Measurements from ENCODE around the gene SPRY1. TPM values are rescaled to one million over a fixed set of nuclear protein-coding genes. Genes with fewer than 3 reads are reported as not detected.

The SPRY1 gene
- total RNA-seq, 4 donors from 2014 or later: 113 to 381 (median 206) TPM

DNA sequence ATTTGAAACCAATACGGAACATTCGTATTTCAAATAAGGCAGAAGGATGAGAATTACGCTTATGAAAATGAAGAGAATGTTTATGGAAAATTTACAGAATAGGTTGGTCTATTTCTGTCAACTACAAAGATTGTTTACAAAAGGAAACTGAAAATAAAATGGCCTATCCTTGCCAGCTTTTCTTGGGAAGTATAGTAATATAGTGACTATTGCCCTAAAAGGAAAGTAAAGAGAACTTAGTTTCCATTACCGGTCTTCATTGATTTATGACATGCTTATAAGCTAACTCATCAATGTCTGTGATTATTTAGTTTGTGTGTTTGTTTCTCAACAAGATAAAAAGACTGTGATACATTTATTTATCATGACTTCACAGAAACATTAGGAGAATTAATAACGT lies 2.9 kb upstream of the SPRY1 start:
- H3K9me3 ChIP-seq: no peaks in the 10 kb centered on the region
- no peak overlapping the region for H3K4me3 ChIP-seq
- H3K4me1 ChIP-seq: no peaks in the 10 kb centered on the region
- TF ChIP-seq EP300 (IDR thresholded peaks at IDR 0.05) (no peak), POLR2AphosphoS5 (IDR thresholded peaks at IDR 0.05) (no peak), POLR2A (IDR thresholded peaks at IDR 0.05) (no peak)
- TF ChIP-seq, protein P1, sequence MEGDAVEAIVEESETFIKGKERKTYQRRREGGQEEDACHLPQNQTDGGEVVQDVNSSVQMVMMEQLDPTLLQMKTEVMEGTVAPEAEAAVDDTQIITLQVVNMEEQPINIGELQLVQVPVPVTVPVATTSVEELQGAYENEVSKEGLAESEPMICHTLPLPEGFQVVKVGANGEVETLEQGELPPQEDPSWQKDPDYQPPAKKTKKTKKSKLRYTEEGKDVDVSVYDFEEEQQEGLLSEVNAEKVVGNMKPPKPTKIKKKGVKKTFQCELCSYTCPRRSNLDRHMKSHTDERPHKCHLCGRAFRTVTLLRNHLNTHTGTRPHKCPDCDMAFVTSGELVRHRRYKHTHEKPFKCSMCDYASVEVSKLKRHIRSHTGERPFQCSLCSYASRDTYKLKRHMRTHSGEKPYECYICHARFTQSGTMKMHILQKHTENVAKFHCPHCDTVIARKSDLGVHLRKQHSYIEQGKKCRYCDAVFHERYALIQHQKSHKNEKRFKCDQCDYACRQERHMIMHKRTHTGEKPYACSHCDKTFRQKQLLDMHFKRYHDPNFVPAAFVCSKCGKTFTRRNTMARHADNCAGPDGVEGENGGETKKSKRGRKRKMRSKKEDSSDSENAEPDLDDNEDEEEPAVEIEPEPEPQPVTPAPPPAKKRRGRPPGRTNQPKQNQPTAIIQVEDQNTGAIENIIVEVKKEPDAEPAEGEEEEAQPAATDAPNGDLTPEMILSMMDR (IDR thresholded peaks at IDR 0.05): no peak
- 65% methylated on average over 5 of the region's 5 CpGs for WGBS
- H3K27me3 ChIP-seq: no peaks in the 10 kb centered on the region
- H3K27ac ChIP-seq: no peak overlapping the region
- no peak for DNase-seq (ENCODE audit: low spot score in 2 of 2)
- no peaks in the 10 kb centered on the region for H3K36me3 ChIP-seq

DNA sequence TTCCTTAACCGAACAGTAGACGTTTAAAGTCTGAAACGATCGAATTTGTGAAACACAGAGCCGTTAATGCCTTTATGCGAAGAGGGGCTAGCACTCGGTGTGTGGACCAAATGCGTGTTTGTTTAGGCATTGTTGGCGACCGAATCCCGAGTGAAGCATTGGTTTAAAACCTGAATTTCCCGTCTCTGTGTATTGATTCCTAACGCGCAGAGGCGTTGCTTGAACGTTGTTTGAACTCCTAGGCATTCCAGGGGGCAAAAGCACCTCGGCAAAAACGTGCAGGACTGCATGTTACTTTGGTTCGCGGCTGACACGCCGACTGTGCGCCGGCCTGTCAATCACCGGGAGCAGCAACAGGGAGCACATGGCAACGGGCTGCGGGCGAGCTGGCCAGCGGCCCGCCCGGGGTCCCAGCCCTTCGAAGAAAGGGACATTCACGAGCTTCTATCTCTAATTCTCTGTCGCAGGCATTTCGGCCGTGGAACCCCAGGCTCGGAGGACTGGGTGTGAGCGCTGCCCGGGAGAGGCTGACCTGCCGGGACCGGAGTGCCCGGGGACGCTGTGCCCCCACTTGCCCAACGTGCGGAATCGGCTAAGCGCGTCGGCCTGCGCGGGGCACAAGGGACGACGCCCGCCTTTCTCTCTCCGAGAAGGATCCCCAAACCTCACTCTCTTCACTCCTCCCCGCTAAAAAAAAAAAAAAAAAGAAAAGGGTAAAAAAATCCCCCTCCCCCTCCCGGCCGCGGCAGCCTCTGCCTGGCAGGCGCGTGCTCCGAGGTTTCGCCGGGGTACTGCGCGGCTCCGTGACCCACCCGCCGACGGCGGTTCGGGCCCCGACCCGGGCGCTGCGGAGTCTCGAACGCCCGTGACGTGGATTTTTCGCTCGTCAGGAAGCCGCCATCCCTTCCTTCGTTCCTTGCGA lies 810 bp downstream of the SPRY1 start:
- WGBS: under 1% methylated on average over 45 of the region's 85 CpGs
- no peaks in the 10 kb centered on the region for H3K27me3 ChIP-seq
- no peaks in the 10 kb centered on the region for H3K9me3 ChIP-seq
- TF ChIP-seq POLR2AphosphoS5 (IDR thresholded peaks at IDR 0.05) (no peak), EP300 (IDR thresholded peaks at IDR 0.05) (no peak), POLR2A (IDR thresholded peaks at IDR 0.05) (no peak)
- TF ChIP-seq, protein P1 (IDR thresholded peaks at IDR 0.05): no peak
- H3K4me1 ChIP-seq: peaks cover 21% of the 10 kb centered on the region
- H3K36me3 ChIP-seq: peaks cover 6% of the 10 kb centered on the region
- DNase-seq (ENCODE audit: low spot score in 2 of 2): peak in 1 of 2 donors; percentile 78
- H3K27ac ChIP-seq: peak overlapping the region; percentile 97
- H3K4me3 ChIP-seq: peak overlapping the region; percentile 92

DNA sequence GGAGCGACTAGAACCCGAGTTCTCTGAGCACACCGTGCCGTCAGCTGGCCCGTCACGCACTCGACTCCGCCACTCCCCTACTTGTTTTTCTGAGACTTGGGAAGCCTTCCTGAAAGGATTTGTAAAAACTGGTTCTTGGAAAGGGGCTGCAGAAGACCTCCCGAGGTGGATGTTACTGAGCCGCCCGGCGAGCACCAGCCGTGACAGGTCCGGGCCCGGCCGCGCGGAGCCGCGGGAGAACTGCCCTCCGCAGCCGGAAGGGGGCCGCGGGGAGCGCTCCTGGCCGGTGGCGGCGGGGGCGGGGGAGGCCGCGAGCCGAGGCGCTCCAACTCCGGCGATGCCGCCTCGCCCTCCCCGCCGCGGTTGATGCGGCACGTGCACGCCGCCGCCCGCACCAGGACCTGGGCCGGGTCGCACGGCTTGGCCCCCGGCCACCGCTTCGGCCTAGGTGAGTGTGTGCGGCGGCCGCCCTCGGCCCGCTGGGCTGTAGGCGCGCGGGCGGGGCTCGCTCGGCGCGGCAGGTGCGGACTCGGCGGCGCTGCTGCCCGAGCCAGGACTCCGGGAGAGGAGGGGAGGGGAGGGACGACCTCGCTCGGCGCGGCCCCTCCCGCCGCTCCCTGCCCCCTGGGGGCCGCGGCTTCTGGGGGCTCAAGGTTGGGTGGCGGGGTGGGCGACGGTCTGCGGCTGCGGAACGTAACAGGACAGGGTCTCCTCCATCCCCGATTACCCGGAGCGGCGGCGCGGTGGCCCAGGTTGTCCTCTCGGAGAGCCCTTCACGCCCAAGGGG lies 1.7 kb downstream of the SPRY1 start:
- Histone ChIP-seq H3K27me3 (no peaks in the 10 kb centered on the region), H3K4me1 (peaks cover 29% of the 10 kb centered on the region), H3K36me3 (peaks cover 13% of the 10 kb centered on the region), H3K27ac (peak overlapping the region; percentile 97), H3K4me3 (peak overlapping the region; percentile 92), H3K9me3 (no peaks in the 10 kb centered on the region)
- peak in 1 of 2 donors; percentile 80 for DNase-seq (ENCODE audit: low spot score in 2 of 2)
- TF ChIP-seq EP300 (IDR thresholded peaks at IDR 0.05) (no peak), POLR2A (IDR thresholded peaks at IDR 0.05) (no peak), POLR2AphosphoS5 (IDR thresholded peaks at IDR 0.05) (peak in 1 of 3 donors; percentile 32)
- TF ChIP-seq, protein P1 (IDR thresholded peaks at IDR 0.05): peak; percentile 12 to 80
- WGBS: 0% methylated on average over 4 of the region's 94 CpGs

DNA sequence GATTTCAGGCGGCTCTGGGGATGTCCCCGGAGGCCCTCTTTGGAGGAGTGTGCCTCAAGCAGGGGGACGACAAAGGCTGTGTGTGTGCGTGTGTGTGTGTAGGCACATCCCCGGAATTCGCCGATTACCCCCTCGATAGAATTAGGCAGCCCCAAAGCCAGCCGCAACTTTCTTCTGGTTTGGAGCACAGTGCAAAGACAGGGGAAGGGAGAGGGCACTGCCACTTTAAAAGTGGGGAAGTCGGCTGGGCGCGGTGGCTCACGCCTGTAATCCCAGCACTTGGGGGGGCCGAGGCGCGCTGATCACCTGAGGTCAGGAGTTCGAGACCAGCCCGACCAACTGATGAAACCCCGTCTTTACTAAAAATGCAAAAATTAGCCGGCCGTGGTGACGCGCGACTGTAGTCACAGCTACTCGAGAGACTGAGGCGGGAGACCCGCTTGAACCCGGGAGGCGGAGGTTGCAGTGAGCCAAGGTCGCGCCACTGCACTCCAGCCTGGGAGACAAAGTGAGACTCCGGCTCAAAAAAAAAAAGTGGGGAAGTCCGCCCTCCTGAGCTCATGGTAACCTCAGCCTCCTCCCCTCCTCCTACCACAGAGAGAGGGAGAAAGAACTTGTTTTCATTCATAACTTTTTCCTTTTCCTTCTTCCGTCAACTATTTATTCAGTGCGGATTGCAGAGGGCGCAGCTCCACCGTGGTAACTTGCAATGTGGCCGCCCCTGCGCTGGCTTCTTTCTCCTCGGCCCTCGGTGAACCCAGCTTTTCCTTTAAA lies 2.4 kb downstream of the SPRY1 start:
- Histone ChIP-seq H3K4me3 (peak overlapping the region; percentile 92), H3K27ac (peak overlapping the region; percentile 97), H3K9me3 (no peaks in the 10 kb centered on the region), H3K27me3 (no peaks in the 10 kb centered on the region), H3K4me1 (peaks cover 32% of the 10 kb centered on the region), H3K36me3 (peaks cover 13% of the 10 kb centered on the region)
- peak in 1 of 2 donors; percentile 84 for DNase-seq (ENCODE audit: low spot score in 2 of 2)
- TF ChIP-seq, protein P1 (IDR thresholded peaks at IDR 0.05): no peak
- no peak for TF ChIP-seq POLR2A (IDR thresholded peaks at IDR 0.05)
- no peak for TF ChIP-seq POLR2AphosphoS5 (IDR thresholded peaks at IDR 0.05)
- no peak for TF ChIP-seq EP300 (IDR thresholded peaks at IDR 0.05)
- under 1% methylated on average over 12 of the region's 41 CpGs for WGBS
